Measurements from ENCODE around the gene CADPS.

CADPS gene

GRCh38 chr3:62678841-62679240 lies 196.4 kb downstream of the CADPS start:
- no peak for DNase-seq

DNA sequence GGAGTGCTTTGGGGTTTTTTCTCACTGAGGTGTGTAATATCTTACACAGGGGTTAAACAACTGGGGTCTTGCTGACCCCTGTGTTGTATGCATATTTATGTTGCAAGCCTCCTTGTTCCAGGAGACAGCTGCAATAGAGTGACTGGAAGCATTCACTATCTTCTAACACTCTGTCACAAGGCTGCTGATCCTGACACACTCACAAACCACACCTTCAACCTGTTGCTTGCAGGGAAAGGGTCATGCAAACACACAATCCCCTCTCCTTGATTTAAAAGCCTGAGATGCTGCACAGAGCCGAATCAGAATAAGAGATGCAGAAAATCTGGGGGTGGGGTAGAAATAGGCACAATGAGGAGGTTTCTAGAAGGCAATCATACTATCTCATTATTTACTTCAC lies 197.3 kb downstream of the CADPS start:
- DNase-seq, result no peak

DNA sequence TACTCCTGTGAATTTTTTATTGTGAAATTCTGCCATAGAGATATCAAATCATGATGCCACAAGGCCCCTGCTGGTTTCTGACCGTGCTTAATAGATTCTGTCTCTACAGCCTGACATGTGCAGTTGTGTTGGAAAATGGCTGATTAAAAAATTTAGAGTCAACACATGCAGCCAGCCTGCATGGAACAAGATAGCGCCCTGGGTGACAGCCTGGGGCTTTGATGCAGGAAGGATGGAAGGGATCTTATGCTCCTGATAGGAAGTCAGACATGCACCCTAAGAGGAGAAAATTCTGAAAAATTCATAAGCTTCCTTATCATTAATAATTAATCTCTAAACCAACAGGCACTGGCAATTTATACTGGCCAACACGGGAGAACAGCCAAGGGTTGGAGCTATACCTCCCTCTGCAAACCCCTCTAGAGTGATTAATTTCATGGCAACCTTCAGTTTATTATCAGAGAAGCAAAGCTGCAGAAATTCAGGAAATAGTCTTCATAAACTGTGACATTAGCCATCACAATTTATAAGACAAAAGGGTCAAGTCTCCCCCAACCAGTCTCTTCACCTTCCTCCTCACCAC lies 198.4 kb downstream of the CADPS start:
- DNase-seq, result no peak

GRCh38 chr3:62675492-62675891 lies 199.7 kb downstream of the CADPS start:
- DNase-seq, result no peak

DNA sequence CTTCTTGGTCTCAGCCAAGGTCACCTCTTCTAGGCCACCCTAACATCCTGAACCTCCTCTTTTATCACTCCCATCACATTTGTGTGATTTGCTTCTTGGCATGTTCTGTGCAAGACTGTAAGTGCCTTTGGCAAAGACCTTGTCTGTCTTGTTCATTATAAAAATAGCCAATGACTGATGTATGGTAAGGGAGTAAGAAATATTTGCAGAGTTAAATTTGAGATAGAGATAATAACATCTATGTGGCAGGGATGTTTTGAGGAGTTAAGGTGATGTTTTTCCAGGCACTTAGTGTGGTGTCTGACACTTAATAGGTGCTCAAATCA lies 202.3 kb downstream of the CADPS start:
- DNase-seq, result no peak

DNA sequence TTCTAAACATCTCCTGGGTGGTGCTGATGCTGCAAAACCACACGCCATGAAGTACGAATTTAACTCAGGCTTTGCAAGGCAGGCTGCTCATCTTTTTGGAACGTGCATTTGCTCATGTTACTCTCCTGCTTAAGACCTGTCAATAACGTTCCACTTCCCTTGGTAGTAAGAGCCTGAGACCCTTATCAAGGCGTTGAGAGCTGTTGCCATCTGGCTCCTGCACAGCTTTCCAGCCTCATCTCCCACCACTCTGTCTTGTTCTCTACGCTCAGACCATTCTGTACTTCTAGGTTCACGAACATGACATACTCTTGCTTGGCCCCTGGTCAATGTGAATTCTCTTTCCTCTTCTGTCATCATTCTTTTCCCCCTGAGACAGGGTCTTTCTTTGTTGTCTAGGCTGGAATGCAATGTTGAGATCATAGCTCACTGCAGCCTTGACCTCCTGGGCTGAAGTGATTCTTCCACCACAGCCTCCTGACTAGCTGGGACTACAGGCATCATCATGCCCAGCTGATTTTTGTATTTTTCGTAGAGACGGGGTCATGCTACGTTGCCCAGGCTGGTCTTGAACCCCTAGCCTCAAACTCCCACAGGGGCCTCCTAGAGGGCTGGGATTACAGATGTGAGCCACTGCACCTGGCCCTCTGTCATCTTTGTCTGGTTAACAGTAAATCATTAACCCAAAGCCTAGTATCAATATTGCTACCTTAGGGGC lies 202.8 kb downstream of the CADPS start:
- DNase-seq, result no peak

DNA sequence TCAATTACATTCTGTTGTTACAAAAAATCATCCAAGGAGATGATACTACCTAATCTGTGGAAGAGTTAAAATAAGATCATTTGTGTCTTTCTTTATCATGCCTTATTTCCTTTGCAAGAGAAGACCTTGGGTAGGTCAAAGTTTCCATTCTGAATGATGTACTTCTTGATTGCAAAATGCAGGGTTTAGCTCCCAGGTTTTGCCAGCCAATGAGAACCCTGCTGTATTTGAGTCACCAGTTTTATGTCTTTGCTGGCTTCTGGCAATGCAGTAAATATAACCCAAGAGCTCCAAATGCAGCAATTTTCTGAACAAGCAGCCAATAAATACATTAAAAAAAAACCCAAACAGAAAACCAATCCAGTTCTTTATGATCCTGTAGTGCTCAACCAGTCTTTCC lies 204.9 kb downstream of the CADPS start:
- DNase-seq, result no peak

DNA sequence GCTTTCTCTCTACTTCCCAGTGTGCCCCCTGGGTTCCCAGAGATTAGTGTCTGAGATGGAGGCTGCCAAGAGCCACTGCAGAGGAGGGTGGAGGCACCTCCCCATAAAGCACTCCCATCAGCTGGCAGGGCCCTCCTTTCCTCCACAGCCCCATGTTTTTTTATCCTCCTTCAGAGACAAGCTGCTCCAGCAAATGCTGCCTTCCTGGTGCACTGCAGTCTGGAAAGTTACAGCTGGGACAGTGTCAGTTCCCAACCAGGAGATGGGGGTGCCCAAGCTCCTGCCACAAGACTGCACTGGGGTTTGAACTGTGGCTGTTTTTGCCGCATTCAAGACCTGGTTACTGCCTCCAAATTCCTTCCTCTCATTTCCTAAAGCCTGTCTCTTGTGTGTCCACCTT lies 206.1 kb downstream of the CADPS start:
- DNase-seq, result no peak

GRCh38 chr3:62667714-62668113 lies 207.5 kb downstream of the CADPS start:
- no peak for DNase-seq

DNA sequence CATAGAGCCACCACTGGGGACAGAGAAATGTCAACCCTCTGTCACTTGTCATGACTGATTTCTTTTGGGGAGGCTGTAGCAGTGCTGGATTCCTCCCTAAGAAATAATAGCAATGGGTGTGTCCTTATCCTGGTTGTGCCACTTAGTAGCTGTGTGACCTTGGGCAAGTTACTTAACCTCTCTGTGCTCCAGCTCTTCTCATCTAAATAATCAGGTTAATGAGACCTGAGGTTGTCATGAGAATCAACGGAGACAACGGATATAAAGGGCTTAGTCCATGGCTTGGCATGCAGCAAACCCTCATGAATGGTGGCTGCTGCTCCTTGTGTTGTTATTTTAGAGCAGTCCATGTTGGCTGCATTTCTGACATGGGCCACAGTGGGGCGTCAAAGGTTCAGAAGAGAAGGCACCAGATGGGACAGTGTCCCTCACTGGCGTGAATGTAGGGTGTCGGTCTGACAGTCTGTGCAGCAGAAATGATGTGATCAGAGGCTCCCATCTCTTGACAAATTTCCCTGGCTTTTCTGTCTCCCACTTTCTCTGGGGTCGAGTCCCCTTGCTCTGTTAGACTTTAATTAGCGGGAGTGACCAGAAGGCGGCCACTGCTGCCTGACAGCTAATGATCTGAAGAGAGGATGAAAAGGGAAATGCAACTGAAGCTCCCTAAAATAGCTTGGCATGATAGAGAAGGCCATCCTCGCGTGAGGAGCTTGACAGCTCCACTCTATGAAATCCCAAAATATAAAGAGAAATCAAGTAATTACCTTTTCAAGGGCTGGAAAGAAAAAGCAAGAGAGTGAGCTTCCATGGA lies 209.4 kb downstream of the CADPS start:
- DNase-seq, result no peak

DNA sequence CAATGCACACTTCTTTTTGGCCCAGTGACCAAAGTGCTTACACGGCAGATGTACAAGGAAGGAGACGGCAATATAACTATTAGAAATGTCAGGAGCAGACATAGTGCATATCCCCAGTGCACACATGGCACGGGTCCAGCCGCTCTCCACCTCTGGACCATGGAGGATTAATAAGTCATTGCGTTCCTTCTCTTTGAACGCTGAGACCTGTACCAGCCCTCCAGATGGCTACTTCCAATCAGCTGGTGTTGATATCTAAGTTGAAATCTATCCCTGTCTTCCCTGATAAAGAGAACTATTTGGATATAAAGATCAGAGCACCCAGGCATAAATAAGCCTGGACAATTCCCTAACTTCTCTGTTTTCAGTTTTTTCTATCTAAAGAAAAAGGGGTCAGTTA lies 212.5 kb downstream of the CADPS start:
- DNase-seq, result no peak

DNA sequence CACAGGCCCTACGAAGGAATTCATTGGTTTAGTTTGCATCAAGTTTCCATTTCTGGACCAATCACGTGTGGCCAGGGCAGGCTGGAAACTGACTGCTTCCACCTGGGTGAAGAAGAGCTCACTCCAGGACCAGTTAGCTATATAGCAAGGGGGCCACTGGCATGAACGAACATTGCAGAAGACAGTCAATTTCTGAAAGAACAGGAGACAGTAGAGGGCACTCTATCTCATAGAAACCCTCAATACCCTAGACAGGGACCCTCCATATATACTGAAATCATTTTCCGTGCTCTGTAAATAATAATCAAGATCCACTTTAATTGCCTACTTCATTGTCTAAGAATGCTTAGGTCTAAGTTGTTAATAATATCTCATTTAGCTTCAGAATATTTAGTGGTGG lies 215.6 kb downstream of the CADPS start:
- no peak for DNase-seq

DNA sequence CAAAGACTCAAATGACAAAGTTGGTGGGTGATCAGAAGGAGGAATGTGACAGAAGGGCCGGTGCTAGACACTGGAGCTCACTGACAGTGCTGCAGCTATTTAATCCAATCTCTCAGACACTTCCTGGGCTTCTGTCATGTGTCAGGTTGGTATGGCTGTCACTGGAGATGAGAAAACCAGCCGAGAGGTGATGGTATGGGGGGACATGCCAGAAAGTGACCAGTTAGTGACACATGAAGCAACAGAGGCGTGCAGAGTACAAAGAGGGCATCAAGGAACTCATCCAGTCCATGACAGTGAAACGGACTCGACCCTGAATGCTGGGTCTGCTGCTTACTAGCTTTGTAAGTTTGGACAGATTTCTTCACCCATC lies 219.5 kb downstream of the CADPS start:
- DNase-seq, result no peak

- DNase-seq, result no peak
Measured at GRCh38 chr3:62655056-62655690, 220.0 kb downstream of the CADPS start.

DNA sequence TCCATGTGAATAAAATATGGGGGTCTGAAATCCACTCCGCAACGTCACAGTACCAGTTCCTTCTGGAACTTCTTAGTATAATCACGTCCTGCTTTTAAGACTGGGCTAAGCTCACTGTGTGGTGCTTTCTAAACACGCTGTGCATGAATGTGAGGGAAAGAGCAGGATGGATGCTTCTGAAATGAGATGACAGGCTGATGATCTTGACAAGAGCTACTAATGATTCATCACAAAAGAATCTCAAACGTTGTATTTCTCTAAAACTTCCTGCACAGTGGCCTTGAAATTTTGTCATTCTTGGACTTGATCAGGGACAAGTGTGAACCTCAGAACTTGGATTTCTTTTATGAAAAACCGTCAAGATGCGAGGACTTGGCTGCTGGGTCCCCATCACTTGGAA lies 221.4 kb downstream of the CADPS start:
- DNase-seq, result no peak

- DNase-seq, result no peak
Measured at GRCh38 chr3:62647711-62648110, 227.5 kb downstream of the CADPS start.

GRCh38 chr3:62644493-62644892 lies 230.7 kb downstream of the CADPS start:
- no peak for DNase-seq

- DNase-seq, result no peak
Measured at GRCh38 chr3:62638316-62638715, 236.9 kb downstream of the CADPS start.

DNA sequence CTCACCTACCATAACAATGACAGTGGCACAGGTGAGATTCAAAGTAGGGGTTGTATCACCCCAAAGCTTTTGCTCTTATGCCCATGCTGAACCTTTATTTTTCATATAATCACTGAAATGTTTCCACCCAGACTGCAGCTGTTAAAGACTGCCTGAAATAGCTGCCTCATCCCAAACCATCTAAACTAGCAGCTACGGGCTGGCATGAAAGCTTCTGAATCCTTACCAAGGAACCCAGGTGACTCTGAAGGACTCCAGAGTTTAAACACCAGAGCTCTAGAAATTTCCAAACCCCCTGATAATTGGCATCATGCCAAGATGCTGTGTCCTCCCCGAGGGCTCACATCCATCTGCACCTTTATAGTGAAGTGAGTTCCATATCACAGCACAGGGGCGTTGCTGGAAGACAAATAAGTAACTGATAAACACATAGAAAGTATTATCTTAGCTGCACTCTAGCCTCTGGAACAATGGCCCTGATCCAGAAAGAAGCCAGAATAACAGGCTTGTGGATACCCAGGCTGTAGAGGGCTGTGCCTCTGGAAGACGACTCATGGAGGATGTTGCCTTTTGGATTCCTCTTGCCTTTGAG lies 238.9 kb downstream of the CADPS start:
- no peak for DNase-seq

- no peak for DNase-seq
Measured at GRCh38 chr3:62632510-62633294, 242.5 kb downstream of the CADPS start.

GRCh38 chr3:62631488-62631887 lies 243.7 kb downstream of the CADPS start:
- DNase-seq, result no peak

- no peak for DNase-seq
Measured at GRCh38 chr3:62630664-62631063, 244.6 kb downstream of the CADPS start.

DNA sequence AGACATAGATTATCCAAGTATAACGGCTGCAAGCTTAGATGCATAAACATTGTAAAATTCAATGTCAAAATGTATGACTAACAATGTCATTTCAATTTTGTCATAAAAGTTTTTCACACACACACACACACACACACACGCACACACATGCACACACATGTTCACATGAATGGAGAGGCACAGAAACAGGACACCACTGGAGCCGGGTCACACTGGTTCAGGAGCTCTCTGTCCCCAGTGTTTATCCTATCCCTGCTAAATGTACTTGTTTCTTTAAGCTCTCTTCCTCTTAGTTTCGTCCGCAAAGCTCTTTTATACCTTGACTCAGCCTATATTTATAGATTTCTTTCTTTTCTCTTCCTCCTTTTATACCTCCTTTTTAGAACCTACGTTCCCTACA lies 249.9 kb downstream of the CADPS start:
- DNase-seq, result no peak

All from activated CD4-positive, alpha-beta T cell treated with anti-CD3 and anti-CD28 coated beads for 1 hour (primary cell).